Lower lobe of right lung (tissue), 2 donors: Measurements from ENCODE around the gene TADA1. TPM values are rescaled to one million over a fixed set of nuclear protein-coding genes. Genes with fewer than 3 reads are reported as not detected.
A peak's percentile ranks its signal among the peaks of the same experiment; 100 is the strongest.

Experiments used
- ATAC-seq, 2 donors: fragments of 200-7000 bp; cut with Tn5 transposase; one replicate each; pipeline ENCODE4 v1.9.1; 2020 to 2022; ENCODE audit warnings: mild to moderate bottlenecking in 2 of 2, moderate library complexity in 2 of 2
- DNase-seq: peaks from one replicate; pipeline ENCODE4 v3.0.0-alpha.2; 2020
- H3K27ac ChIP-seq: fragments of 200-600 bp; one replicate; pipeline ENCODE4 v1.8.0; 2022
- H3K27me3 ChIP-seq: fragments of 200-600 bp; one replicate; pipeline ENCODE4 v1.8.0; 2022; ENCODE audit warnings: low read depth
- H3K36me3 ChIP-seq: fragments of 200-600 bp; one replicate; pipeline ENCODE4 v1.8.0; 2022; ENCODE audit warnings: mild to moderate bottlenecking
- H3K4me1 ChIP-seq: fragments of 200-600 bp; one replicate; pipeline ENCODE4 v1.8.0; 2022
- H3K4me3 ChIP-seq: fragments of 200-600 bp; one replicate; pipeline ENCODE4 v1.8.0; 2022; ENCODE audit warnings: mild to moderate bottlenecking
- H3K9me3 ChIP-seq: fragments of 200-600 bp; one replicate; pipeline ENCODE4 v1.8.0; 2022
- intact Hi-C: fragments of 100-400 bp; cut with DNase I; formaldehyde crosslinking; loops from one replicate; pipeline ENCODE4 v1.11.0; 2022
- total RNA-seq: library from RNA; stranded (reverse); fragmentation: NEBNext Ultra II Directional; extraction: Animal tissue kit (Norgen Biotek cat#: 25700); gene quantifications from one replicate; pipeline ENCODE4 v1.2.1, GENCODE V29; 2021
- TF ChIP-seq, protein P1 (sequence below): fragments of 200-600 bp; IDR thresholded peaks from one replicate; pipeline ENCODE4 v1.8.0; 2022; ENCODE audit warnings: antibody characterized with exemption, mild to moderate bottlenecking
- donor health status: DM: no; HTN: yes; CAD: no; lungs with severe emphysema.

The TADA1 gene
- total RNA-seq, 1 donor from 2014 or later = 9.6 TPM

- Histone ChIP-seq H3K4me3 (no peak overlapping the region), H3K4me1 (no peaks in the 10 kb centered on the region), H3K36me3 (peaks cover 99% of the 10 kb centered on the region), H3K27me3 (no peaks in the 10 kb centered on the region), H3K9me3 (no peaks in the 10 kb centered on the region), H3K27ac (no peak overlapping the region)
- TF ChIP-seq, protein P1, sequence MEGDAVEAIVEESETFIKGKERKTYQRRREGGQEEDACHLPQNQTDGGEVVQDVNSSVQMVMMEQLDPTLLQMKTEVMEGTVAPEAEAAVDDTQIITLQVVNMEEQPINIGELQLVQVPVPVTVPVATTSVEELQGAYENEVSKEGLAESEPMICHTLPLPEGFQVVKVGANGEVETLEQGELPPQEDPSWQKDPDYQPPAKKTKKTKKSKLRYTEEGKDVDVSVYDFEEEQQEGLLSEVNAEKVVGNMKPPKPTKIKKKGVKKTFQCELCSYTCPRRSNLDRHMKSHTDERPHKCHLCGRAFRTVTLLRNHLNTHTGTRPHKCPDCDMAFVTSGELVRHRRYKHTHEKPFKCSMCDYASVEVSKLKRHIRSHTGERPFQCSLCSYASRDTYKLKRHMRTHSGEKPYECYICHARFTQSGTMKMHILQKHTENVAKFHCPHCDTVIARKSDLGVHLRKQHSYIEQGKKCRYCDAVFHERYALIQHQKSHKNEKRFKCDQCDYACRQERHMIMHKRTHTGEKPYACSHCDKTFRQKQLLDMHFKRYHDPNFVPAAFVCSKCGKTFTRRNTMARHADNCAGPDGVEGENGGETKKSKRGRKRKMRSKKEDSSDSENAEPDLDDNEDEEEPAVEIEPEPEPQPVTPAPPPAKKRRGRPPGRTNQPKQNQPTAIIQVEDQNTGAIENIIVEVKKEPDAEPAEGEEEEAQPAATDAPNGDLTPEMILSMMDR = no peak
- ATAC-seq (no peak), DNase-seq (no peak)
- intact Hi-C loops = no loop called here
These were observed 20.5 kb downstream of the TADA1 start for GRCh38 chr1:166855558-166855957.

DNA sequence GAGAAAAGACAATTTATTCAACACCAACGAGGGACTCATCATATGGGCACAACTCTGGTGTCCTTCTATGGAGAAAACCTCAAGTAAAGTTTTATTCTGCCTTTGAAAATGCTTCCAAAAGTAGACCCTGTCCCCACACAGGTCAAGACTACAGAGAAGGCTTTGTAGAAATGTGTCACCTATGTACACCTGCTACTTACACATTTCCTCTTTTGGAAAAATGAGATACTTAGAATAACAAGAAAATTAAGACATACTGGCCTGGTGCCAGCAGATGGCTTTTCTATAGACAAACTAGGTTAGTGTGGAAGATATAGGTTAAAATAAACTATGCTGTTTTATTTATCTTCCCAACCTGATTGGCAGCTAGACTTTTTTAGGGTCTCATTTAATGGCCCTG lies 23.1 kb downstream of the TADA1 start:
- Histone ChIP-seq H3K4me1 (no peaks in the 10 kb centered on the region), H3K9me3 (no peaks in the 10 kb centered on the region), H3K36me3 (peaks cover 100% of the 10 kb centered on the region), H3K27me3 (no peaks in the 10 kb centered on the region), H3K27ac (no peak overlapping the region), H3K4me3 (no peak overlapping the region)
- DNase-seq (no peak), ATAC-seq (no peak)
- TF ChIP-seq, protein P1 = no peak
- intact Hi-C loops = no loop called here

DNA sequence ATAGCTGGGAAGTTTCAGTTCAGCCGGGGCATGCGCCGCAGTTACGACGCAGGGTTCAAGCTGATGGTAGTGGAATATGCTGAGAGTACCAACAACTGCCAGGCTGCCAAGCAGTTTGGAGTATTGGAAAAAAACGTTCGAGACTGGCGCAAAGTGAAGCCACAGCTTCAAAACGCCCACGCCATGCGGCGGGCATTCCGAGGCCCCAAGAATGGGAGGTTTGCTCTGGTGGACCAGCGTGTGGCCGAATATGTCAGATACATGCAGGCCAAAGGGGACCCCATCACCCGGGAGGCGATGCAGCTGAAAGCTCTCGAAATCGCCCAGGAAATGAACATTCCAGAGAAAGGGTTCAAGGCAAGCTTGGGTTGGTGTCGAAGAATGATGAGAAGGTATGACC lies 26.9 kb downstream of the TADA1 start:
- DNase-seq = no peak
- no peak overlapping the region for H3K27ac ChIP-seq
- intact Hi-C loops = no loop called here
- no peak for ATAC-seq
- H3K36me3 ChIP-seq = peaks cover 100% of the 10 kb centered on the region
- H3K27me3 ChIP-seq = no peaks in the 10 kb centered on the region
- TF ChIP-seq, protein P1 = no peak
- H3K9me3 ChIP-seq = no peaks in the 10 kb centered on the region
- no peak overlapping the region for H3K4me3 ChIP-seq
- H3K4me1 ChIP-seq = peaks cover 7% of the 10 kb centered on the region

- Histone ChIP-seq H3K27ac (no peak overlapping the region), H3K27me3 (no peaks in the 10 kb centered on the region), H3K36me3 (peaks cover 100% of the 10 kb centered on the region), H3K9me3 (no peaks in the 10 kb centered on the region), H3K4me1 (peaks cover 17% of the 10 kb centered on the region), H3K4me3 (no peak overlapping the region)
- ATAC-seq = no peak
- TF ChIP-seq, protein P1 = no peak
- intact Hi-C loops = no loop called here
- no peak for DNase-seq
These were observed 27.9 kb downstream of the TADA1 start for GRCh38 chr1:166848193-166848592.

DNA sequence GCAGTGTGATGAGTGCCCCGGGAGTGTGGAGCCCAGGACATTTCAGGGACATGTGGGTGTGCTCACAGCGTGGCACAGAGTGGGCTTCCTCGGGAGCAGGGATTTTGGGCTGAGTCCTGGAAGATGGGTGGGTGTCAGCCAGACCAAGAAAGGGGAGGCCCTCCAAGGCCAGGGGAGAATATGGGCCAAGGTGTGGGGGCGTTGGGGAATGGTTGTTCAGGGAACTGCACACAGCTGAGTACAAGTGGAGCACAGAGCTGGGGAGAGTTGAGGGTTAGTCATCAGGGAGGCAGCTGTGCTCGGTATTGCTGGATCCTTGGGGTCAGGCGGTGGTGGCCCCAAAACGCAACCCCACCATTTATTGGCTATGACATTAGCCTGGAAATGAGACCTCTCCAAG lies 31.3 kb downstream of the TADA1 start:
- H3K36me3 ChIP-seq = peaks cover 90% of the 10 kb centered on the region
- H3K4me3 ChIP-seq = no peak overlapping the region
- H3K27me3 ChIP-seq = no peaks in the 10 kb centered on the region
- ATAC-seq (no peak), DNase-seq (no peak)
- TF ChIP-seq, protein P1 = no peak
- H3K27ac ChIP-seq = peak overlapping the region; percentile 43
- peaks cover 49% of the 10 kb centered on the region for H3K4me1 ChIP-seq
- H3K9me3 ChIP-seq = no peaks in the 10 kb centered on the region
- intact Hi-C loops = no loop called here
